GM18873 (cell line): ENCODE measurements around the gene HOXA6.

ENCODE experiments used
- ATAC-seq: cut with Tn5 transposase; IDR thresholded peaks from one replicate; pipeline ENCODE4 v1.9.1; 2021; ENCODE audit warnings: mild to moderate bottlenecking, moderate library complexity, moderate number of reproducible peaks; ENCODE audit not compliant: unreplicated experiment, low FRiP score

HOXA6 gene

GRCh38 chr7:27163288-27164044 is 15.9 kb upstream of the HOXA6 start:
- no peak for ATAC-seq

GRCh38 chr7:27162561-27163287 is 15.2 kb upstream of the HOXA6 start:
- no peak for ATAC-seq

DNA sequence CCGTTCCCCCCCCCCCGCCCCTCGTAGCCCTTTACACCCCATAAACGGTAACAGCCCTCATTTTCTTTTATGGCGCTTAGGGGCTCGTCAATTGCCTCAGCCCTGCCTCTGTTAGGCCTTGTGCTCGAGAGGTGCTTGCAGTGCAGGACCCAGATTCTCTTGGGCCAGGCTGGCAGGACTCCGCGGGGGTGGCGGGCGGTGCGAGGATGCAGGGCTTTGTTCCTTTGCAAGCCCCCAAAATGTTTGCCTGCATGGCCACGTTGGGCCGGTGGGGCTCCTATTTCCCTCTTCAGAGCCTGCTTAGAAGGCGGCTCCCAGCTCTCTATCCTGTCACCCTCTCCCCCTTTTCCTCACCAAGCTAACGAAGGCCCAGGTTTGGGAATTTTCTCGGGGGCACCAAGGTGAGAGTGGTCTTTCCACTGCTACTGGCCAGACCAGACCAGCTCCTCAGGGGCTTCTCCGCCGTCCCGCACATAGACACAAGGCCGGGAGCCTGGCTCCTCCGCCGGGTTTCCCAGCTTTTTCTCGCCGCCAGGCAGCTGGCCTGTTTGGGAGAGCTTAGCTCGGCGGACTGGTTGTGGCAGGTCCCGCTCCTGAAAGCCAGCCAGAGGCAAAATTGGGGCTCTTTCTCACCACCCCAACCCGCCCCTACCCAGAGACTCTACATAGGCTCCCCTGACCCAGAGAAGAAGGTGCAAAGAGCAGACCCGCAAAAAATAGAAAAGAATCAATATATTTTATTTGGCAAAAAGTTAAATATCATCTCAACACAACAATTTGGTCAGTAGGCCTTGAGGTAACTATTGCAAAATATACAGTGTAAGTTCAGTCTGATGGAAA is 14.4 kb upstream of the HOXA6 start:
- ATAC-seq = no peak

DNA sequence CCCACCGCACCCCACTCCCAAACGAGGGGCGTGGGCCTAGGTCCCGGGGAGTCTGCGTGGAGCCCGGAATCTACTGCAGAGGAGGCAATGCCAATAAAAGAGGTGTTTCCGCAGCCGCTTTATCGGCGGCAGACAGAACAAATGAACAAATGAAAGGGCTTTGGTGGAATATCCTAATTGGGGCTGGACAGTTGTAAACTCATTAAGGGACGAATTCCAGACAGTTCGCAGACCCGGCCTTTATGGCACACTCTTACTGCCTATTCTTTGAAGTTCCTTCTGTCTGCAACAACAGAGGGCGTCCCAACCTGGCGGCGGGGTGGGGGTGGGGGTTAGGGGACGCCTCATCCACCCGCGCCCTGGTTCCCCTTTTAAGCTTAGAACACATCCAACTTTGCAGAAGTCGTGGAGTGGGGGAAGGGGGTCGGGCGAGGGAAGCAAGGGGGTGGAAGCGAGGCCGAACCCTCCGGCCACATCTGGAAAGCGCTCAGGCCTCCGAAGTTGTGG is 13.7 kb upstream of the HOXA6 start:
- ATAC-seq = no peak

DNA sequence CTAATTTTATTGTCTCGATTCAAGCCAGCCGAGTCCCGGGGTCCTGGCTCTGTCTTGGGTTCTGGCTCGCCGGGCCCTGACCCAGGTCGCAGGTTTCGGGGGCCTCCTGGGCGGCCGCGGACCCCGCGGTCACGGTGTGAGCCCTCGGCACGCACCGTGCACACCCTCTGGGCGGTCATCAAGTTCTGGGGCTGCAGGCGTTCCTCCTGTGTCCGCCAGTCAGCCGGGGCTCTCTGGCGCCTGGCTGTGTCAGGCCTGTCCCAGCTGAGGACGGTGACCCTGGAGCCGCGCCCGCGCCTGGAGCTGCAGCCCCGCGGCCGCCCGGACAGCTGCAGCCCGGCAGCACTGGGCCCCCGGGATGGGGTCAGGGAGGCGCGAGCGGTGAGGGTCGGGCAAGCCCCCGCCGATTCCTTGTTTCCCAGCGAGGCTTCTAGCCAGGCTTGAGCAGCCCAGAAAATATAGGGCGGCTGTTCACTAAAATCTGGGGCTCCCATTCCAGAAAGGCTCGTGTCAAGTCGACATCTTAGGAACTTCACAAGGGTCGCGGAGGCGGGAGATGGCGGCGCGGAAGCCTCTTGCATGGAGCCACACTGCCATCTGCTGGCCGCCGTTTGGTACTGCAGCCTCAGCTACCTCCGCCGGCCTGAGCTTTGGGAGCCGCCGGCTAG is 13.1 kb upstream of the HOXA6 start:
- ATAC-seq = no peak

DNA sequence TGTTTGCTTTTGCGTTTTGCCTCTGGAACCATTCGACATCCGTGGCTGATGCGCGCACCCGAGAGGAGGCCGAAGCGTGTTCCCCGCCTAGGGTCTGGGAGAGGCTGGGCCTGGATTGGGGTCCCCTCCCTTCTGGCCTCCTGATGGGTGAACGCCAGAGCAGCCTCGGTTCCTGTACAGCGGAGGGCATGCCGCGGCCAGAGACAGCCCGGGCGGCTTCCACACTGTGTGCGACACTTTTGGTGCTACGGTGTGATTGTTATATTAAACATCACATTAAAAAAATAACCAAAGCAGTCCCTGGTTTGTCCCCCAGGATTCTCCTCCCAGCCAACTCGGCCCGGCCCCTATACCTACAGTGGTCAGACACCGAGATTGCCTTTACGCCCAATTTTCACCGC is 12.6 kb upstream of the HOXA6 start:
- ATAC-seq = no peak

- ATAC-seq = no peak
Observed at GRCh38 chr7:27159266-27160144, 11.9 kb upstream of the HOXA6 start.

GRCh38 chr7:27158436-27159265 is 11.1 kb upstream of the HOXA6 start:
- no peak for ATAC-seq

- no peak for ATAC-seq
Observed at GRCh38 chr7:27157702-27158431, 10.3 kb upstream of the HOXA6 start.

GRCh38 chr7:27156916-27157701 is 9.5 kb upstream of the HOXA6 start:
- no peak for ATAC-seq

DNA sequence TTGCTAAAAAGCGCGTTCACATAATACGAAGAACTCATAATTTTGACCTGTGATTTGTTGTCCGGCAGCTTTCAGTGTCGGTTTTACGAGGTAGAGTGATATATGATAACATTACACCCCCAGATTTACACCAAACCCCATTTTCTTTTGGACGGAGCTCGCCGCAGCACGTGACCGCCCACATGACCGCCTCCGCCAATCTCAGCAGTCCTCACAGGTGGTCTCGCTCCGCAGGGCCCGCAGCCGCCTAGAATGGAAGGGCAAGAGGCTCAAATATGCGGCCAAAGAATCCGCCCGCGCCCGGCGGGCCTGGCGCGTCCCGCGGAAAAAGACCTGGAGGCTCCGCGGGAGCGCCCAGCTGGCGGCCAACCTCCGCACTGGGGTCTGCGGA is 8.9 kb upstream of the HOXA6 start, which contains the start of gene HOXA7:
TSS of gene HOXA7 (minus strand) at position 168 of the 391 bp plus-strand sequence. CDS start at position 38, 130 bp downstream.
- ATAC-seq = no peak

GRCh38 chr7:27155816-27156507 is 8.4 kb upstream of the HOXA6 start:
- no peak for ATAC-seq

- no peak for ATAC-seq
Observed at GRCh38 chr7:27154901-27155815, 7.6 kb upstream of the HOXA6 start.

GRCh38 chr7:27154369-27154768 is 6.8 kb upstream of the HOXA6 start:
- no peak for ATAC-seq

DNA sequence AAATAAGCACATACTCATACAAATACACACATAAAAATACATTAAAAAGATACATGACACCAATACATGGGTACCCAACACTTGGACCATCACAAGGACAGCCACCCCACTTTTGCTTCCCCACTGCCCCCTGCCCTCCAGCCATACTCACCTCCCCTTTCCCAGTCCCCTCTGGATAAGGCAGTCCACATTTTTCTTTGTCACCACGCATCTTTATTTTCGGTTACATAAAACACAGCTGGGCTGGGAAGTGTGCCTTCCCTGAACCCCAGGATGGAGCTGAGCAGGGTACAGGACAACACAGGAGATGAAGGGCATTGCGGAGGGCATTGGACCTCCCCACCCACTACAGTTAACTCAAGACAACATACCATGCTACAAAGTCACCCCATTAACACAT is 6.0 kb upstream of the HOXA6 start:
- ATAC-seq = no peak
